SK-N-SH (cell line): ENCODE measurements around the gene SLC7A5. TPM values are rescaled to one million over a fixed set of nuclear protein-coding genes. Genes with fewer than 3 reads are reported as not detected.

Experiments used
- CTCF ChIA-PET: fragments of 300-600, 350-600 bp; formaldehyde crosslinking; extraction: SDS; loops from one replicate; lab custom pipeline; 2021; lab: Yijun Ruan, JAX
- POLR2A ChIA-PET: fragments of 350-600 bp; sonication (Branson Sonifier 250); formaldehyde crosslinking; extraction: SDS; loops from one replicate; lab custom pipeline; 2020; ENCODE audit warnings: antibody characterized with exemption, inconsistent platforms; lab: Yijun Ruan, JAX
- DNase-seq: peaks from one replicate; pipeline ENCODE4 v3.0.0; 2012
- H2AFZ ChIP-seq: fragments of 200-600 bp; sonication (generic); 2 replicates; pipeline ENCODE4 v1.8.1; 2016; ENCODE audit warnings: antibody characterized with exemption, mild to moderate bottlenecking, low read depth
- H3F3A ChIP-seq: fragments of 200-600 bp; sonication (generic); replicated peaks from 2 replicates; pipeline ENCODE3; 2016; ENCODE audit warnings: antibody characterized with exemption, mild to moderate bottlenecking; ENCODE audit not compliant: insufficient read depth
- H3K27ac ChIP-seq, 2 experiments: fragments of 200-500 bp in 1 of 2; fragments of 200-600 bp in 1 of 2; sonication (Bioruptor generic) in 1 of 2; sonication (generic), shearing (Covaris generic) in 1 of 2; 2 replicates each; pipeline versions ENCODE4 v1.5.1 to v1.6.1; 2014 to 2016; ENCODE audit warnings: low read depth in 2 of 2, inconsistent platforms in 1 of 2, low read length in 1 of 2, mild to moderate bottlenecking in 1 of 2, mixed read lengths in 1 of 2
- H3K27me3 ChIP-seq: fragments of 200-600 bp; sonication (generic), shearing (Covaris generic); 2 replicates; pipeline ENCODE4 v1.6.1; 2016; ENCODE audit warnings: mixed run types; ENCODE audit not compliant: insufficient read depth
- H3K36me3 ChIP-seq, 2 experiments: fragments of 200-500 bp in 1 of 2; fragments of 200-600 bp in 1 of 2; sonication (Bioruptor generic) in 1 of 2; sonication (generic) in 1 of 2; replicated peaks in 1 of 2; 2 replicates each; pipeline versions ENCODE3 to v1.5.1; 2014 to 2016; ENCODE audit warnings: low read length in 1 of 2, mild to moderate bottlenecking in 1 of 2; ENCODE audit not compliant: insufficient read depth in 2 of 2, control insufficient read depth in 1 of 2
- H3K4me1 ChIP-seq, 2 experiments: fragments of 200-500 bp in 1 of 2; fragments of 200-600 bp in 1 of 2; sonication (Bioruptor generic) in 1 of 2; sonication (generic), shearing (Covaris generic) in 1 of 2; 2 replicates each; pipeline versions ENCODE4 v1.5.1 to v1.6.1; 2014 to 2016; ENCODE audit warnings: low read depth in 1 of 2, low read length in 1 of 2, mixed run types in 1 of 2; ENCODE audit not compliant: insufficient read depth in 2 of 2, control insufficient read depth in 1 of 2
- H3K4me2 ChIP-seq: fragments of 200-600 bp; sonication (generic), shearing (Covaris generic); 2 replicates; pipeline ENCODE4 v1.6.1; 2017; ENCODE audit warnings: mixed run types
- H3K4me3 ChIP-seq, 2 experiments: fragments of 200-500 bp in 1 of 2; fragments of 200-600 bp in 1 of 2; sonication (Bioruptor generic) in 1 of 2; sonication (generic), shearing (Covaris generic) in 1 of 2; 2 replicates each; pipeline versions ENCODE4 v1.5.1 to v1.8.1; 2014 to 2016; ENCODE audit warnings: low read depth in 2 of 2, inconsistent platforms in 1 of 2, low read length in 1 of 2, mild to moderate bottlenecking in 1 of 2, mixed read lengths in 1 of 2, moderate library complexity in 1 of 2
- H3K79me2 ChIP-seq: fragments of 200-600 bp; sonication (generic); 2 replicates; pipeline ENCODE4 v1.8.1; 2017; ENCODE audit warnings: mild to moderate bottlenecking; ENCODE audit not compliant: insufficient read depth
- H3K9ac ChIP-seq: fragments of 200-600 bp; sonication (generic); 2 replicates; pipeline ENCODE4 v1.6.1; 2017; ENCODE audit warnings: mixed run types
- H3K9me2 ChIP-seq: fragments of 200-600 bp; sonication (generic); 2 replicates; pipeline ENCODE4 v1.6.1; 2017; ENCODE audit warnings: mixed run types
- H3K9me3 ChIP-seq: fragments of 200-600 bp; sonication (generic); 2 replicates; pipeline ENCODE4 v1.6.1; 2017; ENCODE audit warnings: mixed run types, mild to moderate bottlenecking, moderate library complexity
- H4K20me1 ChIP-seq: fragments of 200-600 bp; sonication (generic); 2 replicates; pipeline ENCODE4 v1.6.1; 2017; ENCODE audit warnings: mild to moderate bottlenecking, mixed run types; ENCODE audit not compliant: insufficient read depth
- CTCF ChIP-seq: fragments of 200-600 bp; sonication (generic); IDR thresholded peaks from 2 replicates; pipeline ENCODE4 v1.6.1; 2017; ENCODE audit warnings: antibody characterized with exemption, mild to moderate bottlenecking, moderate library complexity
- FOXJ3 ChIP-seq: sonication (generic); formaldehyde crosslinking; IDR thresholded peaks from 2 replicates; pipeline ENCODE4 v1.5.1; 2020; ENCODE audit warnings: mild to moderate bottlenecking, missing genetic modification reagents
- FOXM1 ChIP-seq: IDR thresholded peaks from 2 replicates; pipeline ENCODE4 v1.4.0; 2012; ENCODE audit warnings: low read depth, mild to moderate bottlenecking
- GABPA ChIP-seq: IDR thresholded peaks from 2 replicates; pipeline ENCODE4 v1.4.0; 2012; ENCODE audit warnings: low read depth, mild to moderate bottlenecking
- IRF3 ChIP-seq: fragments of 150-350 bp; IDR thresholded peaks from 2 replicates; pipeline ENCODE4 v1.6.1; 2016; ENCODE audit warnings: mild to moderate bottlenecking, low read depth, low read length
- JUND ChIP-seq: IDR thresholded peaks from 2 replicates; pipeline ENCODE4 v1.4.0; 2012
- MAX ChIP-seq: IDR thresholded peaks from 2 replicates; pipeline ENCODE4 v1.4.0; 2012; ENCODE audit warnings: low read depth
- MEF2A ChIP-seq: IDR thresholded peaks from 2 replicates; pipeline ENCODE4 v1.4.0; 2012; ENCODE audit warnings: low read depth, borderline replicate concordance
- RFX5 ChIP-seq: IDR thresholded peaks from 2 replicates; pipeline ENCODE4 v1.6.1; 2012; ENCODE audit warnings: mild to moderate bottlenecking, improper control_type of control experiment, low read length
- RXRA ChIP-seq: IDR thresholded peaks from 2 replicates; pipeline ENCODE4 v1.4.0; 2012; ENCODE audit warnings: low read depth, mild to moderate bottlenecking, borderline replicate concordance
- SIN3A ChIP-seq: IDR thresholded peaks from 2 replicates; pipeline ENCODE4 v1.6.1; 2012; ENCODE audit warnings: low read depth, mild to moderate bottlenecking, low read length, moderate library complexity, borderline replicate concordance
- SMC3 ChIP-seq: IDR thresholded peaks from 2 replicates; pipeline ENCODE4 v1.6.1; 2012; ENCODE audit warnings: low read depth, low read length, improper control_type of control experiment
- TAF1 ChIP-seq: IDR thresholded peaks from 2 replicates; pipeline ENCODE4 v1.6.1; 2012; ENCODE audit warnings: low read depth, mild to moderate bottlenecking, low read length, moderate library complexity, borderline replicate concordance
- TCF12 ChIP-seq: IDR thresholded peaks from 2 replicates; pipeline ENCODE4 v1.4.0; 2012
- TEAD4 ChIP-seq: IDR thresholded peaks from 2 replicates; pipeline ENCODE4 v1.4.0; 2012; ENCODE audit warnings: mild to moderate bottlenecking, borderline replicate concordance; ENCODE audit not compliant: insufficient read depth
- USF2 ChIP-seq: fragments of 150-350 bp; IDR thresholded peaks from 2 replicates; pipeline ENCODE4 v1.6.1; 2017; ENCODE audit warnings: antibody characterized with exemption, low read length, low read depth, borderline replicate concordance
- WGBS: methylation state at CpG from one replicate; pipeline ENCODE4 v1.1.6; 2017; ENCODE audit warnings: low lambda C conversion rate; 5-methylcytosine and 5-hydroxymethylcytosine counted together
- polyA plus RNA-seq, 3 experiments: library from polyadenylated mRNA; depleted of rRNA; stranded (reverse); fragments of >200 nt; gene quantifications; 2 replicates each; pipeline ENCODE4 v1.2.3, GENCODE V29; 2012
- TF ChIP-seq, protein P1 (sequence below): IDR thresholded peaks from 2 replicates; pipeline ENCODE4 v1.4.0; 2012; ENCODE audit warnings: low read depth, borderline replicate concordance
- TF ChIP-seq, protein P2 (sequence below): IDR thresholded peaks from 2 replicates; pipeline ENCODE4 v1.6.1; 2012; ENCODE audit warnings: mild to moderate bottlenecking, low read depth, low read length, moderate library complexity

Gene SLC7A5
- polyA plus RNA-seq, 1 of the 3 experiments (the other 2 are of a cell fraction) = 15.1 TPM

DNA sequence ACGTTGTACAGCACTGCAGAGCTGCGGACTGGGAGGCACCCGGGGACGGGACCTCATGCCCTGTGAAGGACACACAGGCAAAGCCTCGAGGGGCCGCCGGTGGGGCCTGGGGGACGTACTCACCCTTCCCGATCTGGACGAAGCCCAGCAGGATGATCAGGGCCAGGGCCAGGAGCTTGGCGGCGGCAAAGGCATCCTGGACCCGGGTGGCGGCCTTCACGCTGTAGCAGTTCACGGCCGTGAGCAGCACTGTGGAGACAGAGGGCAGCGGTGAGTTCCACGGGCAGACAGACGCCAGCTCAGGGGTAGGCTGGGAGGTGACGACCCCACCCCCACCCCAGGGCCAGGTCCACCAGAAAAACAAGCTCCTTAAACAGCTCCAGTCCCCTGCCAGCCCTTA lies 17.7 kb downstream of the SLC7A5 start:
- no peak overlapping the region for H3K9ac ChIP-seq
- 75% methylated on average over 8 of the region's 21 CpGs for WGBS
- no peak overlapping the region for H3K4me2 ChIP-seq
- H3K9me3 ChIP-seq = no peaks in the 10 kb centered on the region
- no peak overlapping the region; a peak in 1 of 4 replicates for H3K27ac ChIP-seq
- H3F3A ChIP-seq = peaks cover 3% of the 10 kb centered on the region
- H3K27me3 ChIP-seq = no peaks in the 10 kb centered on the region
- peaks cover 5% of the 10 kb centered on the region; the same call in 1 of the 2 replicates for H3K79me2 ChIP-seq
- CTCF ChIA-PET = interaction anchor here (0.7 to 10.5 kb wide), 5 partner anchors 8 to 72 kb away, joined by 3 to 207 read pairs (median 78); partner anchors contain the start of gene SLC7A5
- no peaks in the 10 kb centered on the region for H3K9me2 ChIP-seq
- DNase-seq = no peak
- peaks cover 20 to 55% of the 10 kb centered on the region in 2 experiments for H3K4me1 ChIP-seq
- H3K36me3 ChIP-seq = peaks cover 3 to 29% of the 10 kb centered on the region in 2 experiments
- TF ChIP-seq FOXM1 (no peak), MAX (no peak), RFX5 (no peak), SIN3A (no peak), FOXJ3 (CRISPR knock-in tag) (no peak), RXRA (no peak), GABPA (no peak), TEAD4 (no peak), TCF12 (no peak), IRF3 (no peak), USF2 (no peak), SMC3 (no peak), JUND (no peak), TAF1 (no peak), CTCF (no peak), MEF2A (no peak)
- TF ChIP-seq, protein P1, sequence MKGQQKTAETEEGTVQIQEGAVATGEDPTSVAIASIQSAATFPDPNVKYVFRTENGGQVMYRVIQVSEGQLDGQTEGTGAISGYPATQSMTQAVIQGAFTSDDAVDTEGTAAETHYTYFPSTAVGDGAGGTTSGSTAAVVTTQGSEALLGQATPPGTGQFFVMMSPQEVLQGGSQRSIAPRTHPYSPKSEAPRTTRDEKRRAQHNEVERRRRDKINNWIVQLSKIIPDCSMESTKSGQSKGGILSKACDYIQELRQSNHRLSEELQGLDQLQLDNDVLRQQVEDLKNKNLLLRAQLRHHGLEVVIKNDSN = no peak
- TF ChIP-seq, protein P2, sequence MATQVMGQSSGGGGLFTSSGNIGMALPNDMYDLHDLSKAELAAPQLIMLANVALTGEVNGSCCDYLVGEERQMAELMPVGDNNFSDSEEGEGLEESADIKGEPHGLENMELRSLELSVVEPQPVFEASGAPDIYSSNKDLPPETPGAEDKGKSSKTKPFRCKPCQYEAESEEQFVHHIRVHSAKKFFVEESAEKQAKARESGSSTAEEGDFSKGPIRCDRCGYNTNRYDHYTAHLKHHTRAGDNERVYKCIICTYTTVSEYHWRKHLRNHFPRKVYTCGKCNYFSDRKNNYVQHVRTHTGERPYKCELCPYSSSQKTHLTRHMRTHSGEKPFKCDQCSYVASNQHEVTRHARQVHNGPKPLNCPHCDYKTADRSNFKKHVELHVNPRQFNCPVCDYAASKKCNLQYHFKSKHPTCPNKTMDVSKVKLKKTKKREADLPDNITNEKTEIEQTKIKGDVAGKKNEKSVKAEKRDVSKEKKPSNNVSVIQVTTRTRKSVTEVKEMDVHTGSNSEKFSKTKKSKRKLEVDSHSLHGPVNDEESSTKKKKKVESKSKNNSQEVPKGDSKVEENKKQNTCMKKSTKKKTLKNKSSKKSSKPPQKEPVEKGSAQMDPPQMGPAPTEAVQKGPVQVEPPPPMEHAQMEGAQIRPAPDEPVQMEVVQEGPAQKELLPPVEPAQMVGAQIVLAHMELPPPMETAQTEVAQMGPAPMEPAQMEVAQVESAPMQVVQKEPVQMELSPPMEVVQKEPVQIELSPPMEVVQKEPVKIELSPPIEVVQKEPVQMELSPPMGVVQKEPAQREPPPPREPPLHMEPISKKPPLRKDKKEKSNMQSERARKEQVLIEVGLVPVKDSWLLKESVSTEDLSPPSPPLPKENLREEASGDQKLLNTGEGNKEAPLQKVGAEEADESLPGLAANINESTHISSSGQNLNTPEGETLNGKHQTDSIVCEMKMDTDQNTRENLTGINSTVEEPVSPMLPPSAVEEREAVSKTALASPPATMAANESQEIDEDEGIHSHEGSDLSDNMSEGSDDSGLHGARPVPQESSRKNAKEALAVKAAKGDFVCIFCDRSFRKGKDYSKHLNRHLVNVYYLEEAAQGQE = no peak
- POLR2A ChIA-PET = no interaction called here
- peaks cover 13% of the 10 kb centered on the region; the same call in 1 of the 2 replicates for H4K20me1 ChIP-seq
- H3K4me3 ChIP-seq = no peak overlapping the region
- H2AFZ ChIP-seq = no peak overlapping the region
